Stimulated activated CD4-positive, alpha-beta T cell treated with anti-CD3 and anti-CD28 coated beads, Interleukin-1b, Interleukin-23, amount 100 ng/mL, for 48 hours (primary cell): ENCODE measurements around the gene GNA12.
"Not testable (repeated sequence)": the region's sequence is repeated elsewhere in the genome, so short reads cannot be mapped to it uniquely, and the experiment has no call there.

Experiments used
- DNase-seq: peaks from one replicate; pipeline ENCODE4 v3.0.0-alpha.2; 2020

The GNA12 gene

GRCh38 chr7:2687881-2688318 is 156.2 kb downstream of the GNA12 start, which contains the start of gene AMZ1:
AMZ1 (plus strand) TSS chr7:2688202; CDS start chr7:2700452, 12,250 bp downstream.
- DNase-seq, result no peak

GRCh38 chr7:2687338-2687869 is 156.7 kb downstream of the GNA12 start:
- no peak for DNase-seq

DNA sequence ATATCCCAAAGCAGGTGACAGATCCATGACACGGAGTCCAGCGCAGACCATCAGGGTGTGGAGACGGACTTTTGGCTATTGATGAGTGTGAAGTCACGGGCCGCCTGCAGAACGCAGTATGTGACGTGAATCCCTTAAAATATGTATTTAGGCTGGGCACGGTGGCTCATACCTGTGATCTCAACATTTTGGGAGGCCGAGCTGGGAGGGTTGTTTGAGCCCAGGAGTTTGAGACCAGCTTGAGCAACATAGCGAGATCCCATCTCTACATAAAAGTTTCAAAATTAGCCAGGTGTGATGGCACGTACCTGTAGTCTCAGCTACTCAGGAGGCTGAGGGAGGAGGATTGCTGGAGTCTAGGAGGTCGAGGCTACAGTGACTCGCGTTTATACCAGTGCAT is 158.0 kb downstream of the GNA12 start:
- DNase-seq, result no peak

GRCh38 chr7:2684501-2684900 is 159.6 kb downstream of the GNA12 start:
- no peak for DNase-seq

DNA sequence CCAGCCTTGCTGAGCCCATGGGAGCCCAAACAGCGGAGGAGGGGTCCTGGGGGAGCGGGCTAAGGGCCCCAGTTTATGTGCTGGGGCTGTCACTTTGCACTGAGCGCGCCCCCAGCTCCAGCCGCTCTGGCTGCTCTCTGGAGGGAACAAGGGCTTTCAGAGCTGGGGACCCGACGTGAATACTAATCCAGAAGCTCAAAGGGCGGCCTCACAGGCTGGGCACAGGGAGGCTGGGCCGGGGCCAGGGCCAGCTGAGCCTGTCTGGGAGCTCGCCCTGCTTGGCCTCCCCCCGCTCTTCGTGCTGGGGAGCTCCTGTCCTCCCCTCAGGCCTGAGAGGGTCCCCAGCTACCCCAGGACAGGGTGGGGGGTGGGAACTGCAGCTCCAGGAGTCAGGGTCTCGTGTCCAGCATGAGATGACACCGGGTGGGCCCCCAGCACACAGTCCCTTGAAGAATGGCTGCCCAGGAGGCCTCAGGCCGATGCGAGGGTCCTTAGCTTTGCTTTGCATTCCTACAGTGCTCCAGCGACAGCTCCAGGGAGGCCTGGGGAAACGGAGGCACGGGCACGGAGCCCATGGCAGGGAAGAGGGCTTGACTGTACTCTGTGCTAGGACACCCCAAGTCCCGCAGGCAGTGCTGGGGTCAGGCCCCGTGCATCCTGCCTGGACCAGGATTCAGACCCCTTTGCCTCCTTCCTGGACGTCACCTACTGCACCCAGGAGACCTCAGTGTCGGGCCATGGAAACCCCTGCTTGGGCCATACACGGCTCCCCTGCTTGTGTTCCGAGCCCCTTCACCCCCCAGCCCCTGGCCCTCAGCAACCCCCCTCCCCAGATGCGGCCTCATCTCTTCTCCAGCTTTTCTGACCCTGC is 161.9 kb downstream of the GNA12 start:
- DNase-seq, result no peak

- peak; percentile 34 for DNase-seq
Measured at GRCh38 chr7:2680792-2681490, 163.2 kb downstream of the GNA12 start.

DNA sequence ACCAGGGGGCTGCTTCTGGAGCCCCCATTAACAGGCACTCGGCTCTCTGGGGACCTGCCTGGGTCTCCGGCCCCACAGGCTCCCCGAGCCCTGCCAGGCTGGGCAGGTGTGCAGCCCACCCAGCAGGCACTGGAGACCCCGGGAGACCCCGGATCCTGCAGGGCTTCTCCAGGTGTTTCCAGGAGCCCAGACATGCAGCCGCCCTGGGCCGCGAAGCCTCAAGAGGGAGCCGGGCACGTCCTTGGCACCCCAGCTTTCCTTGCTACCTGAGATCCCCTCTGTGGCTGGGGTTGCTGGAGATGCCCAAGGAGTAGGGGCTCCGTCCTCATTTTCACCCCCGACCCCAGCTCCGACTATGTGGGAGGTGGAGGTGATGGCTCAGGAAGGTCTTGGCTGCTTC is 163.9 kb downstream of the GNA12 start:
- no peak for DNase-seq

GRCh38 chr7:2679135-2680127 is 164.7 kb downstream of the GNA12 start:
- DNase-seq, result not testable (repeated sequence)

DNA sequence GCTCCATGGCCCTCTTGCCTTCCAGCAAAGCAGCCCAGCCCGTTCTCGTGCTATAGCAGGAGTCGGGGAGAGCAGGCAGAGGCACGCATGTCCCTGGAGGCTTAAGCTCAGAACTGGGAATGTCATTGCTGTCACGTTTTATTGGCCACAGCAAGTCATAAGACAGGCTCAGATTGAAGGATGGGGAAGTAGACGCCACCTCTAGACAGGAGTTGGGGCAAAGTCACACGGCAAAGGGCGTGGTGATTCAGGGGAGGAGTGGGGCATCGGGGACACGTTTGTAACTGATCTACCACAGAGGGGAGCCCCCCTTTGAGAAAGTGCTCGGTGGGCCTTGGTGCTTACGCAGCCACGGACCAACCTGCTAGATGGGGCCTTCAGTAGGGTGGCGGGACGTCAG is 165.7 kb downstream of the GNA12 start:
- DNase-seq, result not testable (repeated sequence)
